GM18517 (cell line): ENCODE measurements around the gene CACNA1G.

ENCODE experiments used
- ATAC-seq: cut with Tn5 transposase; IDR thresholded peaks from one replicate; pipeline ENCODE4 v1.9.1; 2021; ENCODE audit warnings: mild to moderate bottlenecking, moderate library complexity; ENCODE audit not compliant: unreplicated experiment

The CACNA1G gene

DNA sequence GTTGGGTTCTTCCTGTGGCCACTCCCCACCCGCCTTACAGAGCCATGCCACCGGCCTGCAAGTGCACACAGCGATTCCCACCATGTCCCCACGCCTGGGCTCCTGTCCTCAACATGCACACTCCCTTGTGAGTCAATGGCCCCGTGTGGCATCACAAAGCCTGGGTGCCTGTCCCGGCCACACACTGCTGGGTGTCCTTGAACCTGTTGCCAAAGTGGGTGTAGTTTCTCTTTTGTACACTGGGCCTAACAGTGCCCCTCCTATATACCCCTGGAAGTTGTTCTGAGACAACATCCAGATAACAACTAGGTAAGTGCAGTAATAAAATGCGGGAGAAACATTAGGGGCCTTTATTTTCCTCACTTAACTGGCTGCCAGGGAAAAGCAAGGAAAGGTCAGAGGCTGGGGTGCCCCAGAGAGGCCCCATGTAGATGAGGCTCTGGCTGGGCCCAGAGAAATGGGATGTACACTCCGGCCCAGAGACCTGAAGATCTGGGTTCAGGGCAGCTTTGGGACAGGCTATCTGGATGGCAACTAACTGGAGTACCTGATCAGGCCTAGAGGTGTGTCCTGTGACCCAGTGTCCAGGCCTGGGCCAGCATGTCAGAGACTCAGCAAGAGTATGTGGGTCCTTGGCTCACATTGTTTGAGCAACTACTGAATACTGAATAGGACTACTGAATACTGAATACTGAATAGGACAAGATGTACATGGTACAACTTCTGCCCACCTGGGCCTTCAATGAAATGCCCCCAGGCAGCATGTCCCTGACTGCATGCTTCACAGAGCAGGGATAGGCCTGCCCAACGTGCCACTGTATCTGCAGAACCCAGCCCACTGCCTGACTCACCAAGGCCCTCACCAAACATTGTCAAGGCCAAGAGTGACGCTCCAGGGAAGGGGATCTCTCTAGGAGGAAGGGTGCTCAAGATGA, 82.5 kb downstream of the CACNA1G start:
- ATAC-seq: no peak

DNA sequence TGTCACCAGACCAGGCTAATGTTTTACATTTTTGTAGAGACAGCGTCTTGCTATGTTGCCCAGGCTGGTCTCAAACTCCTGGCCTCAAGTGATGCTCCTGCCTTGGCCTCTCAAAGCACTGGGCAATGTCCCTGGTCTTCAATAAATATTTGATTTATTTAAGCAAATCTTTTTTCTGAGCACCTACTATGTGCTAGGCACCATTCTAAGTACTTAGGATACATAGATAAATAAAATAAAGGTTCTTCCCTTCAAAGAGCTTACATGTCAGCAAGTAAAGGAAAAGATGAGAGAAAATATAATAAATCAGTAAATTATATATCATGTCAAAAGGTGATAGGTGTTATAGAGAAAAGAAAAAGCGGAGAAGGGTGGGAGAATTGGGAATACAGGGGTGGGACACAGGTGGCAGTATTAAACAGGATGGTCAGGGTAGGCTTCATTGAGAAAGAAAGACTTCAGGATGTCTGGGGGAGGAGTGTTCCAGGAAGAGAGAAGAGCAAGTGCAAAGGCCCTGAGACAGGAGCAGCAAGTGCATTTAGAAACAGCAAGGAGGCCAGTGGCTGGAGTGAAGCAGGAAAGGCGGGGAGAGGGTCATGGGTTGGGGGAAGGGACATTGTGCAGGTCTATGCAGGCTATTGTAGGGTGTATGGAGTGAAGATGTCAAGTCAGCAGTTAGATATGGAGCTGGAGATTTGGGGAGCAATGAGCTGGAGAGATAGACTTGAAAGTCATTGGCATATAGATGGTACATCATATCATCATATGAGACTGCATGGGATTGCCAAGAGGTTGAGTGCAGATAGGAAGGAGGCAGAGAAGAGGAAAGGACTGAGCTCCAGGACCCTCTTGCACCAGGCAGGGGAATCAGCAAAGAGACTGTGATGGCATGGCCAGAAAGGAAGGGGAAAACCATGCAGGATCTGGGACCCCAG, 85.5 kb downstream of the CACNA1G start:
- ATAC-seq: no peak

DNA sequence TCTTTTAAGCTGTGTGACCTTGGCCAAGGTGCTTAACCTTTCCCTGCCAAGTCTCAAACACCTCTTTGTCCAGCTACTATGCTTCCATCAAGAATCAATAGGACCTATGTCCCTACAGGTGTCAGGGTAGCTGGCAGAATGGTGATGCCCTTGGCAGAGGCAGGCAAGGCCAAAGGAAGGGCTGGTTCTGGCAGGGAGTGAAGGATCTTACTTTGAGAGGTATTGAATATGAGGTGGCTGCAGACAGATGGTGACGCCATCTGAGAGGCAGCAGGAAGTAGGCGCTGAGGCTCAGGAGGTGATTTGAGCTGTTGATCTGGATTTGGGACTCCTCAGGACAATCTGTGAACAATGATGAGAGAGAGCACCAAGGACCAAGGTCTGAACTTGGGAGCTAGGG, 86.7 kb downstream of the CACNA1G start:
- no peak for ATAC-seq

DNA sequence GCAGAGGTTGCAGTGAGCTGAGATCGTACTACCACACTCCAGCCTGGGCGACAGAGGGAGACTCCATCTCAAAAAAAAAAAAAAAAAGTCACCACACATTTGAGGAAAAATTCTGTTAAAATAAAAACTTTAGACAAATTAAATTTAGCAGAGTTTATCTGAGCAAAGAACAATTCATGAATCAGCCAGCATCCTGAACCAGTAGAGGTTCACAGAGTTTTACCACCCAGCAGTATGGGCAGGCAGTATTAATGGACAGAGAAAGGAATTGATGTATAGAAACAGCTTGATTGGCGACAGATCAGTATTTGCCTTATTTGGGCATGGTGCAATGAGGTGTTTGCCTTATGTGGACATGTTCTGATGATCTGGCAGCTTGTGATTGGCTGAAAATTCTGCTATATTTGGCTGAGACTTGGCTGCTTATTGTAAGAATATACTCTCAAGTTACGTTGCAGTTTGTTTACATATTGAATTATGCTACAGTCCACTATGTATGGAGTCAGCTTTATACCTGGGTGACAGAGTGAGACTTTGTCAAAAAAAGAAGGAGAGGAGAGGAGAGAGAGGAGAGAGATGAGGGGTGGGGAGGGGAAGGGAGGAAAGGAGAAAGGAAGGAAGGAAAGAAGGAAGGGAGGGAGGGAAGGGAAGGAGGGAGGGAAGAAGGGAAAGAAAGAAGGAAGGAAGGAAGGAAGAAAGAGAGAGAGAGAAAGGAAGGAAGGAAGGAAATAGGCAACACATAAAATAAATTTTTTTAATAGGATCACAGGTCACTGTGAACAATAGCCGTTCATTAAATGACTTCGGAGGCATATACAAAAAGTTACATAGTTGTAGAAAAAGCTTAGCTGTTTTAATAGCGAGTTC, 88.8 kb downstream of the CACNA1G start:
- no peak for ATAC-seq

DNA sequence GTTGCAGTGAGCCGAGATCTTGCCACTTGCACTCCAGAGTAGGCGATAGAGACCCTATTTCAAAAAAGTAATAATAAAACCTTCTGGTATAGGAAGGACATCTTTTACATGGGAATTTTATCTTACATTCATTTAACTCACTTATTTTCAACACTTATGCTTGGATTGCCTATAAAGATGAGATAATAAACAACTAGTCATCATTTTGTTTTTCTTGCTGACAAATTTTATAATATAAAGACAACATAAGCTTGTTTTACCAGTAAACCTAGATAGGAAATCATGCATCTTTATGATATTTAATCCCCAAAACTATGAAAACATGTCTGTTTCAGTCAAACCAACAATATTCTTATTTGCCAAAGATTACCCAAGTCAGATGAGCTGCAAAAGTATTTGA, 91.1 kb downstream of the CACNA1G start:
- no peak for ATAC-seq

DNA sequence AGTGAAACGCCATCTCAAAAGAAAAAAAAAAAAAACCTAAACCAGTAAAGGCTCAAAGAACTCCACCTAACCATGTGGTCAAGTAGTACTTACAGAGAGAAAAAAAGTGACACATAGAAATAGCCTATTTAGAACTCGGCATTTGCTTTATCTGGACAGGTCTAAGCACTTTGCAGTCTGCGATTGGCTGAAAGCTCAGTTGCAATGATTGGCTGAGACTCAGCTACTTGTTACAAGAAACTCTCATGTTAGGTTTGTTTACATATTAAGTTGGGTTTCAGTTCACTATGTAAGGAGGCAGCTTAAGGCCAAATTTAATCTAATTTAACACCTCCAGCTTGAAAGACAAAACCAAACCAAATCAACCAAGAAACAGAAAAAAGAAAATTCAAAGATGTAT, 93.2 kb downstream of the CACNA1G start:
- ATAC-seq: no peak

DNA sequence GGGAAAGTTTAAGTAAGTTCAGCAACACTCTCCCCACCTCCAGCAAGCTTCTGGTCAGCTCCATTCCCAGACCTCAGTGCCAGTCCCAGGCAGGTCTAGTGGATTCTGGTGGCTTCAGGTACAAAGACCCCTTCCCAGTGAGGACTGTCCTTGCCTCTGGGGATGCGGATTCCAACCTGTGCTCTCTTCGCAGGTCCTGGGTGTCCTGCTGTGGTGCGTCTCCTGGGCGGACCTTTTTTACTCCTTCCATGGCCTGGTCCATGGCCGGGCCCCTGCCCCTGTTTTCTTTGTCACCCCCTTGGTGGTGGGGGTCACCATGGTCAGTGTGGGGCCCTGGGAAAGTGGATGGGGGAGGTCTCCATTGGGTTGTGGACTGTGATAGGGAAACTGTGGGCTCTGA, 96.0 kb downstream of the CACNA1G start:
- ATAC-seq: no peak

DNA sequence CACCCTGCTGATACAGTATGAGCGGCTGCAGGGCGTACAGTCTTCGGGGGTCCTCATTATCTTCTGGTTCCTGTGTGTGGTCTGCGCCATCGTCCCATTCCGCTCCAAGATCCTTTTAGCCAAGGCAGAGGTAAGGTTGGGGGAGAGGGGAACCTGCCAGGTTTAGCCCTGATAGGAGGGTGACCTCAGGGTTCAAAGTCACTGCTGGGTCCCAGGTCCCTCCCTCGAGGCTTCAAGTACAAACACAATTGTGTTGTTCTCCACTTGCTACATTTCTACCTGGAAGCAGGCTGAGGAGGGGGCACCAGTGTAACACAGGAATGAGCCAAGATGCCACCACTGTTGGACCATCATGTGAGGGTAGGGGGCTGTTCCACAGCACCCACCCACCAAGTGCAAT, 96.5 kb downstream of the CACNA1G start:
- ATAC-seq: no peak

DNA sequence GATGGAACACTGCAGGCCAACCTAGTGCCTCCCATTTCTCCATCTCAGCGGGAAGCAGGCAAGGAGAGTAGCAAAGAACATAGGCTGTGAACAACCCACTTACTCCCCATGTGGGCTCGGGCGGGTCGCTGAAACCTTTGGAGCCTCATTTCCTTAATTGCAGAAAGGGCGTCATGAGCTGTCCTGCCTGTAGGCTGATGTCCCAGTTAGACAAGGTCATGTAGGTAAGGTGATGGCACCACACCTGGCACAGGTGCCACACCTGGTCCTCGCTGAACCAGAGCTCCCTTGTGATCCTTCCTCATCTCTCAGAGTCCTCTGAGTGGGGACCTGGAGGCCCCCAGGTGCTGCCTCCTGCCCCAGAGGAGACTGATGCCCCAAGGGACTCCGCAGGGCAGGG, 97.1 kb downstream of the CACNA1G start:
- ATAC-seq: no peak

DNA sequence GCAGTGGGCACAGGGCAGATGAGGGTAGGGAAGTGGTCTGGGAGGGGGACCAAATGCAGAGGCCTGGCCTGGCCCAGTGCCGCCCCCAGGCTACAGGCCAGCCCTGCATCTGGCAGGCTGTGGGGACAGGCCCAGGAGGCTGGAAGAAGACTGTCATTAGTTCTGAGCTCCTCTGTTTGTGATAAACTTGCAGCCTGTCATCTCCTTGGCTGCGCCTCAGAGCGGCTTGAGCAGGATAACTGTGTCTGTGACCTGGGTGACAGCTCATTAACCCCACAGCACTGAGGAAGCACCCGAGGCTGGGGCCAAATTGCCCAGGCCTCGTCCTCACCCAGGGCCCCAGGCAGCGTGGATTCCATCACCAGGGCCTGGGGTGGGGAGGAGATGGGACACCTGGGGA, 98.1 kb downstream of the CACNA1G start:
- no peak for ATAC-seq

DNA sequence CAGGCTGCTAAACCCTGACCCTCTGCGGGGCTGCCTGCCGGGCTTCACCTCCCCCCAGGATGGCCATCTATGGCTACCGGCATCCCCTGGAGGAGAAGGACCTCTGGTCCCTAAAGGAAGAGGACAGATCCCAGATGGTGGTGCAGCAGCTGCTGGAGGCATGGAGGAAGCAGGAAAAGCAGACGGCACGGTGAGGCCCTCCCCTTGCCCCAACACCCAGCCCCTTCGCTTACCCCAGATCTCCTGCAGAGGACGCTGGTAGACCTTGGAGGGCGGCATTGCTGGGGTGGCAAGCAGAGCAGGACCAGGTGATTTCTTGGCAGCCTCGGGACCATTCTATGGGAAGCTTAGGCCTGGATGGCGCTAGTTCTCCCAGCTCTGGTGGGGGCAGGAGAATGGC, 98.7 kb downstream of the CACNA1G start:
- ATAC-seq: no peak

DNA sequence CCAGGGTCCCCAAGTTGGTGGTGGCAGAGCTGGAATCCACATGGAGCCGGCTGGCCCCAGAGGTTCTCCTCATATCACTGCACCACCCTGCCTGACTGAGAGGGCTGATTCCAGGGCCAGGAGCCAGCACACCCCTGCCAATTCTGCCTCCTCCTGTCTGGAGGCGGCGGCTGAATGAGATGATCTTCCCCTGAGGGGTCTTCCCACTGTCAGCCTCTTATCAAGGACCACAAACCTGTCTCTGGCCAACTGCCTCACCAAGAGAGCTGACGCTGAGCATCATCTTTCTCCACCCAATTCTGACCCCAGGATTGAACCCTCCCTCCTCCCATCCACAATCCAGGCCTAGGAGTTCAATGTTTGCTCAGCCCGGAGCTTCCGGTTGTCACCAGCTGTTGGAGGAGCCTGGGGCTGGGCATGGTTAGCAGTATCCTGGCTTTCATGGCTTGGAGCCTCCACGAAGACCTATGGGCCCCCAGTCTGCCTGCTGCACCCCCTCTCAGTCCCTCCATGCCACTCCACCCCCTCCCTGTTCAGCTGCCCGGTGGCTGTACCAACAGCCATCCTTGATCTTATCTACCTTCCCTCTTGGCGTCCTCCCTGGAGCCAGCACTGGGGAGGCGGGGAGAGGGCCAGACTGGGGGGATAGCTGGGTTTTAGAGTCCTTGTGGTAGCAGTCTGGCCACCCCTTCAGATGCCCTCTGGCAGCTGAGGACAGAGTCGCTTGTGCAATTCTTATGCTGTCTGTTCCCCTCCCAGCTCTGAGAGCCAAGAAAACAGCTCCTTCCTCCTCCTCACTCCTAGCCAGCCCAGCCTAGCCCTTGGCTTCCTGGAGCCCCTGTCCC, 99.7 kb downstream of the CACNA1G start:
- ATAC-seq: no peak

DNA sequence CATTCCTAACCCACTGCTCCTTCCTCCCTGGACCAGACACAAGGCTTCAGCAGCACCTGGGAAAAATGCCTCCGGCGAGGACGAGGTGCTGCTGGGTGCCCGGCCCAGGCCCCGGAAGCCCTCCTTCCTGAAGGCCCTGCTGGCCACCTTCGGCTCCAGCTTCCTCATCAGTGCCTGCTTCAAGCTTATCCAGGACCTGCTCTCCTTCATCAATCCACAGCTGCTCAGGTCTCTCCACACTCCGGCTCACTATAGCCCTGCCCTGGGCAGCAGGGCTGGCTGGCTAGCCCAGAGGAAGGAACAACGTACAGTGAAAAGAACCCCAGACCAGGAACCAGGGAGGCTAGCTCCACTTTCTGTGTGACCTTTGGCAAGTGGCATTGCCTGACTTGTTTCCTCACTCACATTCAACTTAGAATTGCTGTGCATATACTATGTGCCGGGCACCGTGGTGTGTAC, 100.4 kb downstream of the CACNA1G start:
- ATAC-seq: no peak

DNA sequence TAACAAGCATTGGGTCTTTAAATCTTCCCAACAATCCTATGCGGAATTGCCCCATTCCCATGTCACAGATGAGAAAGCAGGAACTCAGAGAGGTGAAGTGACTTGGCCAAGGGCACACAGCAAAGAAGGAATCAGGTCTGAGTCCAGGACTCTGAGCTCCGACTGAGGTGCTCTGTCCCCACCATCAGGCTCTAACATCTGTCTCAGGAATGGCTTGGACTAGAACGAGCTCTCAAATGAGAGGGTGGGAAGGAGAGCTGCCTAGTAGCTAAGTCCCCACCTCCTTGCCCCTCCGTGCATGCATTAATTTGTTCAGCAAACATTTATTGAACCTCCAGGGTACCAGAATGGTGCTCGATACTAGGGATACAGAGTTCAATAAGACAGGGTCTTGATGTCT, 100.8 kb downstream of the CACNA1G start:
- ATAC-seq: no peak

DNA sequence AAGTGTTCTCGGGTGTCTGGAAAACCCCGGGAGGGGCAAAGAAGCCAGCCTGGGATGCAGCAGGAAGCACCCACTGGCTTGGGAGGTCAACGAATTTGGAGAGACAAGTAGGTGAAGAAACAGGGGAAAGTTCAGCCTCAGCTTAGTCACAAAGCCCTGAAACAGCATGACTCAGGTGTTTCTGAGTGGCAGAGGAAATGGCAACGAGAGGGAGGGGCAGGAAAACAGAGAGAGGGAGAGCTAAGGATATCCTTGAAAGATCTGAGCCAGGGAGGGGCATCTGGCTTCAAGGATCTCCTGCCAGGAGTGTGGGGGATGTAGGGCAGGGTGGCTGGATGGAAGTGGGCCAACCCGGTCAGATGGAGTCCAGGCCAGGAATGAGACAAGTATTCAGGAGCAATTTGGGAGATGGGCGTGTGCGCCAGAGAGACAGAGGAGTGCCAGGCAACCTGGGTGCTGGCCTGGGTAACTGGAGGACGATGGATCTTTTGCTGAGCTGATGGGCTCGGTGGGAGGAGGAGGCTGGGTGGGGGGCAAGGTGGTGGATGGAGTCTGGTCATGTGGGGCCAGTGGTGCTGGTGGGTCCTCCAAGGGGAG, 101.4 kb downstream of the CACNA1G start:
- no peak for ATAC-seq

DNA sequence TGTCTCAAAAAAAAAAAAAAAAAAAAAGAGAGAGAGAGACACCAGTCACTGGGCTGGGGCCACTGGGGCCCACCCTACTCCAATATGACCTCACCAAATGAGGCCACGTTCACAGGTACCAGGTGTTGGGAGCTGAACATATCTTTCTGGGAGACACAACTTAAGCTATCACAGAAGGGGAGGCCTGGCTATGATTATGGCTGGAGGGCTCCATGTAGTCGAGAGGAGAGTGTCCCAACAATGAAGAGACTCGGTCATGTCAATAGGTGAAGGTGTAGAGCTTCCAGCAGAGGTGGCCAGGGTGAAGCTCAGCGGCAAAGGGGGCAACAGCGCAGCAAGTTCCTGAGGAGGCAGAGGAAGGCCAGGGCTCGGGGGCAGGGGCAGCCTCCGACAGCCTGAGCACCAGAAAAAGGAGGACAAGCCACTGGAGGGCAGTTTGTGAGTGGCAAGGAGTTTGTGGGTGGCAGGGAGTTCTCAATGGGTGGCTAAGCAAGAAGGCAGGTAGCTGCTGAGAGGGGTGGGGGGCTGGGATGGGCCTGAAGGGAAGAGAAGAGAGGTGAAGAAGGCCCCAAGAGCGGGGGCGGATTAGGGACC, 102.2 kb downstream of the CACNA1G start:
- no peak for ATAC-seq

DNA sequence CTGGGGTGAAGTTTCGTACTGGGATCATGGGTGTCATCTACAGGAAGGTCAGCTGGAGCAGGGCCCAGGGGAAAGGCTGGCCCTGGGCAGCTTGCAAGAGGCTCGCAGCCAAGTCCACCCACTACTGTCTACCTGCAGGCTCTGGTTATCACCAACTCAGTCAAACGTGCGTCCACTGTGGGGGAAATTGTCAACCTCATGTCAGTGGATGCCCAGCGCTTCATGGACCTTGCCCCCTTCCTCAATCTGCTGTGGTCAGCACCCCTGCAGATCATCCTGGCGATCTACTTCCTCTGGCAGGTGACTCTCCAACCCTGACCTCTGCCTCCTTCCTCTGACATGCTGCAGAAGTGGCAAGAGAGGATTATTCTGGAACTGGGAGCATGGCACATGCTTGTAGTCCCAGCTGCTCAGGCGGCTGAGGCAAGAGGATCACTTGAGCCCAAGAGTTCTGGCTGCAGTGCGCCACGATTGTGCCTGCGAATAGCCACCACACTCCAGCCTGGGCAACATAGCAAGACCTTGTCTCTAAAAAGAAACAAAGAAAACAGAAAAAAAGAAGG, 103.4 kb downstream of the CACNA1G start:
- ATAC-seq: no peak

DNA sequence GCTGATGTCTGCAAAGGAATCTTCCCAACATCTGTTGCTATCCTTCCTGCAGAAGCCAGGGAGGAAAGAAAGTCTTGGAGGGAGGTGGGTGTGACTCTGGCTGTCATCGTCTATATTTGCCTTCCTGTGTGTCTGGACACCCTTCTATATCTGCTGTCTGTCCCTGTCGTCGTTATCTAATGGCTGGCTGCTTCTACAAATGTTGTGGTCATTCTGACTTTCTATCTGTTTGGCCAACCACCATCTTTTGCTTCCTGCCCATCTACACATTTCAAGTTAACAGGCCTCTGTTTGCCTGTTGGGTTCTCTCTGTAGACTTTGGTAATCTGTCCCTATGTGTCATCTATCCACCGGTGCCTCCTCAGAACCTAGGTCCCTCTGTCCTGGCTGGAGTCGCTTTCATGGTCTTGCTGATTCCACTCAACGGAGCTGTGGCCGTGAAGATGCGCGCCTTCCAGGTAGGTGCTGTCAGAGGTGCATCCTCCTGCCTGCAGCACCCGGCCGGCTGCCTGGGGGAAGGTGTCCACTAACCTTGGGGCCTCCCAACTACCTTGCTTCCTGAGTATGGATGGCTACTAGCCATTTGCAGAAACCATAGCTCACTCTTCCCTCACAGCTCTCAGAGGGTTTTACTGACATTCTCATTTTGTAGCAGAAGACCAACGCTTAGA, 104.4 kb downstream of the CACNA1G start:
- ATAC-seq: no peak
